ENCODE results near the gene SAA2.
"Not testable (repeated sequence)": the region's sequence is repeated elsewhere in the genome, so short reads cannot be mapped to it uniquely, and the experiment has no call there.

The SAA2 gene

DNA sequence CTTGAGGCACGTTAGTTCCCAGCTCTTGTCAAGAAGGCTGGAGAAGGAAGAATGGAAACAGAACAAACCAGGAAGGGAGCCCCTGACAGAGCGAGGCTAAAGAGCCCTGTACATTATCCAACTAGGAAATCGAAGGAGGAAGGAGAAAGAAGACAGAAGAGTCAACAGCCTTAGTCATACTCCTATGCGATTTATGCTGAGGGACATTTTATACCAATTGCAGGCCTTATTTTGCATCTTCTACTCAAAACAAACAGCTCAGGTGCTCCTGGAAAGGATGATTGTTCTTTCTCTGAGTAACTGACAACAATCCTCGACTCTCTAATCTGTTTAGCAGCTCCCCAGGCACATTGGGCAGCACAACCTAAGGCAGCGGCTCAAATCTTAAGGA is 1.3 kb downstream of the SAA2 start:
- DNase-seq (ENCODE audit: low spot score): not testable (repeated sequence)

DNA sequence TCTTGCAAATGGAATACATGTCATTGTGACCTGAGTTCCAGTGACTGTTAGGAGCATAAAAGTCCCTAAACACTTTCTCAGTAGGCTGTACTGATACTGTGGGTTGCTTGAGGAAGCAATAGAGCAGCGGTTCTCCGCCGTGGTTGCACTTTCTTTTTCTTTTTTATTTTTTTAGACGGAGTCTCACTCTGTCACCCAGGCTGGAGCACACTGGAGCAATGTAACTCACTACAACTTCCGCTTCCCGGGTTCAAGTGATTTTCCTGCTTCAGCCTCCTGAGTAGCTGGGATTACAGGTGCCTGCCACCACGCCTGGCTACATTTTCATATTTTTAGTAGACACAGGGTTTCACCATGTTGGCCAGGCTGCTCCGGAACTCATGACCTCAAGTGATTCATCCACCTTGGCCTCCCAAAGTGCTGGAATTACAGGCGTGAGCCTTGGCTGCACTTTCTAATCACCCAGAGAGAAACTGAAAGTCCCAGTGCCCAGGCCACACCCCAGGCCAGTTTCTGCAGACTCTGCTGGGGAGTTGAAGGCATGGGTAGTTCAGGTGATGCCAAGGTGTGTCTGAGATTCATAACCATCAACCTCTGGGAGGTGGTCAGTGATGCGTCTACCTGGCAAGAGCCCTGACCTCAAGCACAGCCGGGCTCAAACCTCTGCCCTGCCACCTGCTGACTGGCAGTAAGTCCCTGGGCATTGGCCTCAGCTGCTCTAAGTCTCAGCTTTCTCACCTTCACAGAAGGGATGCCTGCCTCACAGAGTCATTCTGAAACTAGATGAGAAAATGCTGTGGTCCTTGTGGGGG is 1.9 kb downstream of the SAA2 start:
- DNase-seq (ENCODE audit: low spot score): not testable (repeated sequence)

DNA sequence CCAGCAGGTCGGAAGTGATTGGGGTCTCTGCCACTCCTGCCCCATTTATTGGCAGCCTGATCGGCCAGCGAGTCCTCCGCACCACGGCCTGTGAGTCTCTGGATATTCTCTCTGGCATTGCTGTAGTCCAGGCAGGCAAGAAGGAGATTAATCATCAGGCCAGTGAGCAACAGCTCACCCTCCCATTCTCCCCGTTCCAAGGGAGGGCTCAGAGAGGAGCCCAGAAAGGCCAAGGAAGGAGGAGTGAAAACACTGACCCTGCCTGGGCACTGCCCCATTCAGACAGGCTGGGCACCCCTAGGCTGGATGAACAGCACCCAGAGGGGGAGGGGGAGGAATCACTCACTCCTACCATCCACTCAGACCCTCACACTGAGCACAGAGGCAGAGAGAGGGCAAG is 3.1 kb downstream of the SAA2 start:
- DNase-seq (ENCODE audit: low spot score): no peak

DNA sequence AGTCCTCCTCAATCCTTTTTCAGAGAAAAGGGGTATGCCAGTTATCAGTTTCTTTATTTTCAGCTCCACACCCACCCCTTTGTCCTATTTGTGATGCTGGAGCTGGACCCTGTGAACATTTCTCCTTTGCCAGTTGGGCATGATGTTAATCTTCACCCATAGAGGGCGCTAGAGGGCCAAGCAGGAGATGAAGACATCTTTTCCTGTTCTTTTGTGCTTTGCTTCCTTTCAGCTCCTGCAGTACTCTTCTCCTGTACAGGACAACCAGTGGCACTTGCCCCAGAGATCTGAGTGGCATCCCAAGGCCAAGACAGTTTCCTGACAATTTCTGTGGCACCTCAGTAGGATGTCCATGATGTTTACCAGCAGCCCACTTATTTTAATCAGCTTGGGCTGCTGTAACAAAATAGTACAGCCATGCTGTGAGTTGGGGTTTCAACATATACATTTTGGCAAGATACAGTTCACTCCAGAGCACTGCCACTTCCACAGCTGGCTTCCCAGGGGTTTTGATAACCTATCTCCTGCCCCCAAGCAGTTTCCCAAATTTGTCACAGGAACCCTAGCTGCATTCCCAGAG is 4.6 kb downstream of the SAA2 start:
- peak; percentile 58 for DNase-seq (ENCODE audit: low spot score)

DNA sequence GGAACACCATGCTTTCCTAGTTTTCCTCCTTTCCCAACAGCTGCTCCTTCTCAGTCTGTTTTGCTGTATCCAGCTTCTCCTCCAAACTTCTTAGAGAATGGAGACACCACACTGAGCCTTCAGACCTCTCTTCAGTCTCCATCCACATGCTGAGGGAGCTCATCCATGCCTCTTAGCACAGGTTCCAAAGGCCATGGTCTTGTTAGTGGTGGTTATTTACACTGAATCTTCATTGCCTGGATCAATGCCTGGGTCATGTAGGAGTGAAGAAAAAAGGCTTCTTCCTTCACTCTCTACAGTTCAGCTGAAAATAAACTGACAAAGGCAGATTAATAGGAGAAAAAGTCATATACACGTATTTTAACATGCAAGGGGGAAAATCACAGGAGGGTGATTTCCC is 8.8 kb downstream of the SAA2 start:
- no peak for DNase-seq (ENCODE audit: low spot score)

DNA sequence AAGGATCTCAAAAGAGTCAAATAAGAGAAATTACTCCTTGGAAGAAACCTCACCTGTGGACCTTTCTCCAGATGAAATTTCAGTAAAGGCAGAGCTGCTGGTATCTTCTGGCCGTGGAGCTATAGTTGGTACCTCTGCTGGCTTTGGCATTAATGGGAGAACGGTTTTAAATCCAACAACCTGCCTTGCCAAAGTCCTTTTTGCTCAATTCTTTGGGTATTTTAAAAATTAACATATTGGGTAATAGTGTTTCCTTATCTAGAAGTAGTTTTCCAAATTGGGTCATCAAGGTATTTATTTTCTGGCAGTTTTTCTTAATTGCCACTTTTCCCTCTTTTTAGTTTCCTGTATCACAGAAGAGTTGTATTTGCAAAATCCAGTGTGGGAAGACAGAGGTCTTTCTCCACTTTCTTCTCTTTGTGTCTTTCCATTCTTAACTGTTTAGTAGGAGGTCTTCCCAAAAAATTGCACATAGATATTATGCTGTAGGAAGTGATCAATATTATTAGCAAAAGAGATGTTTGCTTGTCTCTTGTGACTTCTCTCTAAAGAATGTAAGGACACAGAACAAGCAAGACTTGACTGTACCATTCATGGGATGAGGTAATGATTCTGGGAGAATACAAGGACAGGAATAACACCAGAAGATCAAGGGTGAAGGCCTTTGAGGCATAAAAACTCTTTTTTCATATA is 11.7 kb downstream of the SAA2 start, which contains the start of gene SAA4:
Gene SAA4, minus strand, starts transcription at position 139 of the 693 bp plus-strand sequence. CDS start 876 bp downstream, outside the sequence.
- DNase-seq (ENCODE audit: low spot score): no peak

DNA sequence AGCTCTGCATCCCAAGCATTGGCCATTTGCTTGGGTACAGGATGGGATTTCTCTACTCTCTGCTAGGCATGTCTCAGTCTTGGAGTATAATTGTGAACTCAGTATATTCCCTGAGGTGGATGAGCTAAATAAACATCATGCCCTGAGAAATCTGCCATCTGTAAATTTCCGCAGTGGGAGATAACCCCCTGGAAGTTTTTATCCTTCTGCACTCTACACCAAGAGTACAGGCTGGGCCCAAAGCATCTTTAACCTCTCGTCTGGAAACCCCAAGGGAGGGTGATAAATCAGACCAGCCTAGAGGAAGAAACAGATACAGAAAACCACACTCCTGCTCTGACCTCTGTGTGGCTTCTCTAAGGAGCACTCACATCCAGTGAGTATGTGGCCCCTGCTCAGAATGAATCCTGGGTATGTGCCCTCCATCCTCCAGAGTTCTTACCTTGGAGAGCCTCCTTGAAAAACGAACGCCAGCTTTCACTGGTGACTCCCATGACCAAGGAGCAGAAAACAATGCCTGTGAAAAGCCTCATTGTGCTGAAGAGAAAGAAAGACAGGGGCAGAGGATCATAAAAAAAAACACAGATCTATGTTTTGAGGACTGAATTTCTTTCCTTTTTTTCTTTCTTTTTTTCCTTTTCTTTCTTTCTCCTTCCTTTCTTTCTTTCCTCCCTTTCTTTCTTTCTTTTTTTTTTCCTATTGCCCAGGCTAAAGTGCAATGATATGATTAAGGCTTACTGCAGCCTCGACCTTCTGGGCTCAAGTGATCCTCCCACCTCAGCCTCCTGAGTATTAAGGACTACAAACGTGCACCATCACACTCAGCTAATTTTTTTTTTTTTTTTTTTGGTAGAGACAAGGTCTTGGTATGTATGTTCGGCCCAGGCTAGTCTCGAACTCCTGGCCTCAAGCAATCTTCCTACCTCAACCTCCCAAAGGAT is 12.8 kb downstream of the SAA2 start:
- no peak for DNase-seq (ENCODE audit: low spot score)

DNA sequence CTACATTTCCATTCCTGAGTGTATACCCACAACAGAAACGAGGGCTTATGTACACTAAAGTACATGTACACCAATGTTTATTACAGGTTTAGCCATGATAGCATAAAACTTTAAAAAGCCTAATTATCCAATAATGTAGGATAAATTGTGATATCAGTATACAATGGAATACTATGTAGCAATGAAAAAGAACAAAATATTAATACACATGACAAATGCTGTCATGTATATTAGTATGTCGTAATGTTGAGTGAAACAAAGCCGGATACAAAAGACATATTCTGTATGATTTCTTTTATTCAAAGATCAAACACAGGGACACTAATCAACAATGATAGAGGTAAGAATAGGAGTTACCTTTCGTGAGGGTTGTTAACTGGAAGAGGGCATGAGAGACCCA is 14.6 kb downstream of the SAA2 start:
- no peak for DNase-seq (ENCODE audit: low spot score)

DNA sequence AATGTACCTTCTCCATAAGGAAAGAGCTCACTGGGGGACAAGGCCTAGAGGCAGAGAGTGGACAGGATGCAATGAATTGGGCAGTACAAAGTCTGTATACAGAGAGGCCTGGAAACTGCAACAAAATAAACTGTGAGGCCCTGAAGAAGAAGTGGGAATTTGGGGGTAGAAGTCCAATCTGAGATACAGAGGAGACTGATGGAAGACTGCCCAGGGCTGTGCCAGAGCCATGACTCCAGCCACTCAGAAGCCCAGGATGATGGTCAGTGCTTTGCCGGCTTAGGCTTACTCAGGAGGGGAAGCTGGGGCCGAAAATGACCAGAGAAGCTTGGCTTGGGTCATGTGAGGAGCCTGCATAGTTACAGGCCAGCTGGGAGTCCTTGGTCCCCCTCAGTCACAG is 17.6 kb downstream of the SAA2 start:
- no peak for DNase-seq (ENCODE audit: low spot score)

DNA sequence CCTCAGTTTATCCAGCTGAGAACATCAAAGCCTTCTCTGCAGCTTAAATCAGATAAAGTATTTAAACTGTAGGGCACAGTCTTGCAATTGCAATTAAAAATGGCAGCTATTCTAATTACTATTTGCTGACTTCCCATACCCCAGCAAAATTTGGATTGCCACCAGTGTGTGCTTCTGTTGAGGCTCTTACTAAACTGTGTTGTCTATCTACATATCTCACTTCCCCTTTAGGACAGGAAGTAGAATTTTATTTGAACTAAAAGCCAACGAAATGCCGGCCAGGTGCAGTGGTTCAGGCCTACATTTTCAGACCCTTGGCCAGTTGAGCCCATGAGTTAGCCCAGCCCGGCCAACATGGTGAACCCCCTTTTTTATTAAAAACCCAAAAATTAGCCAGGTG is 19.0 kb downstream of the SAA2 start:
- no peak for DNase-seq (ENCODE audit: low spot score)

DNA sequence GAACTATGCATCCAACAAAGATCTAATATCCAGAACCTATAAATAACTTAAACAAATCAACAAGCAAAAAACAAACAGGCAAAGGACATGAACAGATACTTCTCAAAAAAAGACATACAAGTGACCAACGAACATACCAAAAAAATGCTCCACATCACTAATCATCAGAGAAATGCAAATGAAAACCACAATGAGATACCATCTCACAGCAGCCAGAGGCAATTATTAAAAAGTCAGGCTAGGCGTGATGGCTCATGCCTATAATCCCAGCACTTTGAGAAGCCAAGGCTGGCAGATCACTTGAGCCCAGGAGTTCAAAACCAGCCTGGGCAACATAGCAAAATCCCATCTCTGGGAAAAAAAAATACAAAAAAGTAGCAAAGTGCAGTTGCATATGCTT is 22.6 kb downstream of the SAA2 start:
- DNase-seq (ENCODE audit: low spot score): no peak

DNA sequence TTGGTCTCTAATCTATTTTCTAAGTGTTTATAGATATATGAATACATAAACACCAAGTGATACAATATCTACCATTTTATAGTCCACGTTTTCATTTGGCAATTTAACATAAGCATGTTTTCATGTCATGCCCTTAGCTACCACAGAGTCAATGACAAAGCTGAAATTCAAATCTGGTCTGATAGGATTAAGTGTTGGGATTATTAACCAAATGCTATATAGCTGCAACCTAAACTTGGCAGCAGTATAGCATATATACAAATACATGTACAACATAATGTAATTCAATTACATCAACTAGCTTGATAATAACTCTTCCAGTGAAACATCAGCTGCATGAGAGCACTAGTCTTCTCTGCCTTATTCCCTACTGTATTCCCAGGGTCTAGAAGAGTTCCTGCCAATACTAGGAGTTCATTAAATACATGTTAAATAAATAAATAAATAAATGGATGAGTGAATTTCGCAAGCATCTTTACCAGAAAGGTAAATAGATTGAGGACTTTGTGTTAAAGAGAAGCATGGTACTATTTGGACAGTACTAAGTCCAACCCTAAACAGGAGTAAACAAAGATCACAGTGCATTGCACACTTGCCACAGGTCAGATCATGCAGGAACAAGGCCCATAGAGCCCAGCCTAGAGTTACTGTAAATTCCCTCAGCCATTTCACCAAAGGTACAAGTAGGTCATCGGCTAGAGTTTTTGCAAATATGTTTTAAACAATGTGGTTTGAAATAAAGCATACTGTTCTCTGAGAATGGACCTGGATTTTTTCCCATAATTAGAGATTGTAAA is 24.7 kb downstream of the SAA2 start:
- DNase-seq (ENCODE audit: low spot score): no peak

DNA sequence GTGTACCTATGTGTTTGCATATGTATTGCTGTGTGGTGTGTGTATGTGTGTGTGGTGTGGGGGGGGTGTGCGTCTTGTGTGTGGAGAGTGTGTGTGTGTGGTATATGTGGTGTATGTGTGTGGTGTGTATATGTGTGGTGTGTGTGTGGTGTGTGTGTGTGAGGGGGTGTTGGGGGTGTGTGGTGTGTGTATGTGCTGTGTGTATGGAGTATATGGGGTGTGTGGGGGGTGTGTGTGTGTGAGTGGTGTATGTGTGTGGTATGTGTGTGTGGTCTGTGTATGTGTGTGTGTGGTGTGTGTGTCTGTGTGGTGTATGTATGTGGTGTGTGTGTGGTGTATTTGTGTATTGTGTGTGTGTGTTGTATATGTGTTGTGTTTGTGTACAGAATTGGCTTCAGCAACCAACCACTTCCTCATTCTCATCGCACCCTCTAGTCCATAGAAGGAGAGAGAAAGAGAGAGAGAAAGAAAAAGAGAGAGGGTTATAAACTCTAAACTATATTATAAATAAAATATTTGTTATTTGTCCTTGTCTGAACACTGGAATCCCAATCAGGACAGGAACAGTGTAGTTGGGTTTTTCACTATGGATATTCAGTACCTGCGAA is 25.6 kb downstream of the SAA2 start:
- DNase-seq (ENCODE audit: low spot score): no peak

DNA sequence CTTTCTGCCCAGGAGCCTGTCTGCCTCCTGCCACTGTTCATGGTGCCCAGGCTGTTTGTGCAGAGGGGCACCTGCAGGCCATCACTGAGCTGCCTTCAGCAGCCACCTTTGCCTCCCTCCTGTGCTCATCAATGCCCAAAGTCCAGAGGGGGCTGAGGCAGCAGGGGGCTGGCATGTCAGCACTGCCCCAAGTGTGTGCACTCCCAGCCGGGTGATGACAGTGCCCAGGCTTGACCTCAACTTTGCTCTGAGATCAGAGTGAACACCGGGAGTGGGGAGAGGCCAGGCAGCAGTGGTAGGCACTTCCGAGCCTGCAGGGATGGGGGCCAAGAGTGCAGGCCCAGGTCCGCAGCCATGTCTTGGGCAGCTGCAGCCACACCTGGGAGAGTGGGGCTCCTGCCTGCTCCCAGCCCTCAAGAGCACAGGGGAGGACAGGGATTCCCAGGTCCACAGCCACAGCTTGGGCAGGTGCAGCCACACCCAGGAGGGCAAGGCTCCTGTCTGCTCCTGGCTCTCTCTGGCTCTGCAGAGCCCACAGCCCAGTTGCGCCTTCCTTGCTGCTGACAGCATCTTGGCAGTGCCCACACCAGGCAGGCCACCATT is 27.1 kb downstream of the SAA2 start:
- no peak for DNase-seq (ENCODE audit: low spot score)

DNA sequence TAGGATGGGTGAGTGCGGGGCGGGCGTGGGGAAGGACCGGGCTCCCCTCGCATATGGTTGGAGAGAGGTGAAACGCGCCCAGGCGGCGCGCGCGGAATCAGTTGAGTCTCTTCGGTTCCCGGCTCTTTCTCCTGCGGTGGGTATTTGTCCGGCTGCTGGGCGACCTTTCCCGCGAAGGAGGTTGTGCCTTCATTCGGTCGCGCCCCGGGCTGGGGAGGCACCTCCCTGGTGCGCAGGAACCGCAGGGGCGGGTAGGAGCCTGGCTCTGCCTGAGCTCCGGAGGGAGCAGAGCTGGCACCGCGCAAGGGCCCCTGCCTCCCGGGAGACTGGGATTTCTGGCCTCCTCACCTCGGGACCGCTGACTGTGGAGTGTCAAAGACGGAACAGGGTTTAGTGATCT is 39.4 kb downstream of the SAA2 start:
- no peak for DNase-seq (ENCODE audit: low spot score)

DNA sequence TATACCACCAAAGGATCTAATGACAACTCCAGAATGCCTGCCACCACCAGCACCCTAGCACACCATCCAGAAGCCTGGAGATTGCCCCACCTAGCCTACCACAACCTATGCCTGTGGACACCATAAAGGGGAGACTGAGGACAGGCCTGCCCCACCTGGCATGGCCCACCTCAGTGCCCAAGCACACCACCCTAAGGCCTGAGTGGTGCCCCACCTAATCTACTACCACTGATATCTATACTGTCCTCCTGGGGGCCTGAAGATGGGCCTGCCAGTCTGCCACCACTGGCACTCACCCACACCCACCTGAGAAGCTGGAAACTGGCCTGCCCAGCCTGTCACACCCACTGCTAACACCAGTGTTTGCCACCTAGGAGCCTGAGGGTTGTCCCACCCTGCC is 43.7 kb downstream of the SAA2 start:
- no peak for DNase-seq (ENCODE audit: low spot score)

DNA sequence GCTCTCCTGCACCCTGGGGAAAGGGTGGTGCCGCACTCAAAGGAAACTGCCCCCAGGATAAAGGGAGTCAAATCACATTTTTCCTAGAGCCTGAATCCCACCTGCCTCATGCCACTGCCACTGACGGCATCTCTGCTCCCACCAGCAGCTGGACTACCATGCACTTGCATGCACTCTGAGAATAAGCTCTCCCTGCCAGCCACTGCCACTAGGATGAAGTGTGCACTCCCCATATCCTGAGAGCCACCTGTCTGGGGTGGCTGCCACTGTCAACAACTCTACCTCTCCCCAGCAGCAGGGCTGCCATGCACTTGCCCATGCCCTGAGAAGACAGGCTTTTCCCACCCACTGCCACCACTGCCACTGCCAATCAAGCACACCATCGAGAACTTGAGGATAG is 44.2 kb downstream of the SAA2 start:
- no peak for DNase-seq (ENCODE audit: low spot score)

DNA sequence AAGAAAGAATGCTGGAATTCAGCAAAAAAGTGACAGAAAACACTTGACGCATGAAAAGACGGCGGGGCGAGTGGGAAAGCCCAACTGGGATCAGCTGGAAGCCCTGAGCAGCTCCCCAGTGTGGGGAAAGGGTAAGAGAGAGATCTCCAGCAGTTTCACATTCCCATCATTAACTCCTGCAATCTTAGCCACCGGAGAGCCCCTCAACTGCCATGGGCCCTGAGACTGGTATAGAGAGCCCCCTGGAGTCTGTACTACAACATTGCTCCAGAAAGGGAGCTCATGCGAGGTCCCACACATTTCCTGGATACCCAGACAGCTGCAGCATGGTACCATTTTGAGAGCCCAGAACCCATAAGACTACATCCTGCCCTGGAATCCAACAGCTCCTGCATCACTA is 44.7 kb downstream of the SAA2 start:
- peak; percentile 66 for DNase-seq (ENCODE audit: low spot score)

DNA sequence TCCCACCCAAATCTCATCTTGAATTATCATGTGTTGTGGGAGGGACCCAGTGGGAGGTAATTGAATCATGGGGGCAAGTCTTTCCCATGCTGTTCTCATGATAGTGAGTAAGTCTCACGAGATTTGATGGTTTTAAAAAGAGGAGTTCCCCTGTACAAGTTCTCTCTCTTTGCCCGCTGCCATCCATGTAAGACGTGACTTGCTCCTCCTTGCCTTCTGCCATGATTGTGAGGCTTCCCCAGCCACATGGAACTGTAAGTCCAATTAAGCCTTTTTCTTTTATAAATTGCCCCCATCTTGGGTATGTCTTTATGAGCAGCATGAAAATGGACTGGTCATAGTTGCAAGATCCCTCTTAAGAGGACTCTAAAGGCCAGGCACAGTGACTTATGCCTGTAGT is 50.7 kb downstream of the SAA2 start:
- not testable (repeated sequence) for DNase-seq (ENCODE audit: low spot score)

DNA sequence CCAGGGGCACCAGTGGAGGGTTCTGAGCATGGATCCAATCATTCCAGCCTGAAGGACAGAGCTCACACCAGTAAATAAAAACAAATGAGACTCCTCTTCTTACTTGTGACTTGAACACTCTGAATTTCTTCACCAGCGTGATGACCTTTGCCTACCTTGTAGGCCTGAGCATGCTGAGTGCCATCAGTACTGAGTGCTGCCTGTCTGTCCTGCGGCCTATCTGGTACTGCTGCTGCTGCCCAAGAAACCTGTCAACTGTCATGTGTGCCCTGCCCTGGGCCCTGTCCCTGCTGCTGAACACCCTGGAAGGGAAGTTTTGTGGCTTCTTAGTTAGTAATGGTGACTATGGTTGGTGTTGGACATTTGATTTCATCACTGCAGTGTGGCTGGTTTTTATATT is 51.9 kb downstream of the SAA2 start:
- no peak for DNase-seq (ENCODE audit: low spot score)

Data from ecto neural progenitor cell (in vitro differentiated cells).